SK-N-SH treated with all-trans-retinoic acid at 6 μM for 48 hours (cell line): ENCODE results near the gene BLM.

Source experiments
- ISL1 ChIP-seq: fragments of 250-450 bp; sonication (Bioruptor Pico); IDR thresholded peaks from 2 replicates; pipeline ENCODE4 v2.1.2; 2022; ENCODE audit warnings: mild to moderate bottlenecking, moderate library complexity
- OSR1 ChIP-seq: fragments of 250-450 bp; sonication (Bioruptor Pico); IDR thresholded peaks from 2 replicates; pipeline ENCODE4 v1.8.0; 2022; ENCODE audit warnings: moderate library complexity, mild to moderate bottlenecking, inconsistent platforms
- RARB ChIP-seq: fragments of 250-450 bp; sonication (Bioruptor Pico); IDR thresholded peaks from 2 replicates; pipeline ENCODE4 v1.8.0; 2021; ENCODE audit warnings: mild to moderate bottlenecking, moderate library complexity
- ZC3H10 ChIP-seq: fragments of 250-450 bp; sonication (Bioruptor Pico); IDR thresholded peaks from 2 replicates; pipeline ENCODE4 v1.5.1; 2021; ENCODE audit warnings: mild to moderate bottlenecking, moderate library complexity
- ZFP3 ChIP-seq: fragments of 250-450 bp; sonication (Bioruptor Pico); IDR thresholded peaks from 2 replicates; pipeline ENCODE4 v1.5.0; 2020; ENCODE audit warnings: mild to moderate bottlenecking, moderate library complexity
- ZFP30 ChIP-seq: fragments of 450-650 bp; formaldehyde crosslinking; IDR thresholded peaks from 2 replicates; pipeline ENCODE4 v1.5.0; 2022; ENCODE audit warnings: mild to moderate bottlenecking, moderate library complexity
- ZNF70 ChIP-seq: fragments of 450-650 bp; formaldehyde crosslinking; IDR thresholded peaks from 2 replicates; pipeline ENCODE4 v1.5.0; 2020; ENCODE audit warnings: mild to moderate bottlenecking, moderate library complexity
- TF ChIP-seq, protein P1 (sequence below): fragments of 250-450 bp; sonication (Bioruptor Pico); IDR thresholded peaks from 2 replicates; pipeline ENCODE4 v1.8.0; 2020; ENCODE audit warnings: mild to moderate bottlenecking, moderate library complexity, borderline replicate concordance
- TF ChIP-seq, protein P2 (sequence below): fragments of 250-450 bp; sonication (Bioruptor Pico); IDR thresholded peaks from 2 replicates; pipeline ENCODE4 v1.8.0; 2021; ENCODE audit warnings: low read depth, mild to moderate bottlenecking, moderate library complexity, borderline replicate concordance

DNA sequence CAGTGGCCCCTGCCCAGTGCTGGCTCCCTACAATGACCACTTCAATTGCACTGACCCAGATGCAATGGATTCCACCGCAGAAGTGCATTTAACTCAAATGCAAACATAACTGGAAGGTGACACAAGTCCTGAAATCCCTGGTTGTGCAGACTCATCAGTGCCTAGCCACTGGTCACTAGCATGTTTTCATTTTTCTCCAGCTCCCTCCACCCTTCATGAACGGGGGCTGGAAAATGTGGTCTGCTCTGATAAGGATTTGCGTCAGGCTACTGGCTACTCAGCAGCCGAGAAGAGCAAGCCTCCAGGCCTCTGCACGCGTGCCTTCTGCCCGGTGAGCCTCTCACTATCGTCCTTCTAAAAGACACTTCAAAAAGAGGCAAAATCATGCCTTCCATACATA is 123.8 kb downstream of the BLM start:
- TF ChIP-seq ZFP3 (CRISPR knock-in tag) (no peak), ZFP30 (CRISPR knock-in tag) (no peak), ZC3H10 (CRISPR knock-in tag) (no peak), ISL1 (CRISPR knock-in tag) (no peak), RARB (no peak), OSR1 (CRISPR knock-in tag) (no peak), ZNF70 (CRISPR knock-in tag) (no peak)
- TF ChIP-seq, protein P1, sequence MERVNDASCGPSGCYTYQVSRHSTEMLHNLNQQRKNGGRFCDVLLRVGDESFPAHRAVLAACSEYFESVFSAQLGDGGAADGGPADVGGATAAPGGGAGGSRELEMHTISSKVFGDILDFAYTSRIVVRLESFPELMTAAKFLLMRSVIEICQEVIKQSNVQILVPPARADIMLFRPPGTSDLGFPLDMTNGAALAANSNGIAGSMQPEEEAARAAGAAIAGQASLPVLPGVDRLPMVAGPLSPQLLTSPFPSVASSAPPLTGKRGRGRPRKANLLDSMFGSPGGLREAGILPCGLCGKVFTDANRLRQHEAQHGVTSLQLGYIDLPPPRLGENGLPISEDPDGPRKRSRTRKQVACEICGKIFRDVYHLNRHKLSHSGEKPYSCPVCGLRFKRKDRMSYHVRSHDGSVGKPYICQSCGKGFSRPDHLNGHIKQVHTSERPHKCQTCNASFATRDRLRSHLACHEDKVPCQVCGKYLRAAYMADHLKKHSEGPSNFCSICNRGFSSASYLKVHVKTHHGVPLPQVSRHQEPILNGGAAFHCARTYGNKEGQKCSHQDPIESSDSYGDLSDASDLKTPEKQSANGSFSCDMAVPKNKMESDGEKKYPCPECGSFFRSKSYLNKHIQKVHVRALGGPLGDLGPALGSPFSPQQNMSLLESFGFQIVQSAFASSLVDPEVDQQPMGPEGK: no peak
- TF ChIP-seq, protein P2, sequence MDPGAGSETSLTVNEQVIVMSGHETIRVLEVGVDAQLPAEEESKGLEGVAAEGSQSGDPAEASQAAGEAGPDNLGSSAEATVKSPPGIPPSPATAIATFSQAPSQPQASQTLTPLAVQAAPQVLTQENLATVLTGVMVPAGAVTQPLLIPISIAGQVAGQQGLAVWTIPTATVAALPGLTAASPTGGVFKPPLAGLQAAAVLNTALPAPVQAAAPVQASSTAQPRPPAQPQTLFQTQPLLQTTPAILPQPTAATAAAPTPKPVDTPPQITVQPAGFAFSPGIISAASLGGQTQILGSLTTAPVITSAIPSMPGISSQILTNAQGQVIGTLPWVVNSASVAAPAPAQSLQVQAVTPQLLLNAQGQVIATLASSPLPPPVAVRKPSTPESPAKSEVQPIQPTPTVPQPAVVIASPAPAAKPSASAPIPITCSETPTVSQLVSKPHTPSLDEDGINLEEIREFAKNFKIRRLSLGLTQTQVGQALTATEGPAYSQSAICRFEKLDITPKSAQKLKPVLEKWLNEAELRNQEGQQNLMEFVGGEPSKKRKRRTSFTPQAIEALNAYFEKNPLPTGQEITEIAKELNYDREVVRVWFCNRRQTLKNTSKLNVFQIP (CRISPR knock-in tag): no peak
